ENCODE results near the gene DNAH8.
A peak's percentile ranks its signal among the peaks of the same experiment; 100 is the strongest.

DNAH8 gene

GRCh38 chr6:38715016-38715689 is at the start of gene DNAH8:
Gene DNAH8, plus strand, starts transcription at chr6:38715311. Its CDS starts 7,499 bp downstream, at chr6:38722810.
- Histone ChIP-seq H3K4me1 (ENCODE audit: control insufficient read depth in 1 of 2, insufficient read depth in 2 of 2, low read length in 2 of 2) (peaks cover 0 to 6% of the 10 kb centered on the region in 2 donors), H3K27ac (ENCODE audit: low read length) (no peak within 1 kb of the TSS), H3K4me3 (ENCODE audit: low read depth in 1 of 2, low read length in 2 of 2) (peak within 1 kb of the TSS; percentile 37 to 58), H3K36me3 (ENCODE audit: control insufficient read depth in 1 of 2, insufficient read depth in 2 of 2, low read length in 2 of 2) (no peaks in the 10 kb centered on the region), H3K27me3 (ENCODE audit: low read depth, low read length) (peaks cover 16% of the 10 kb centered on the region), H3K9me3 (ENCODE audit: control insufficient read depth in 1 of 2, low read length in 2 of 2) (no peaks in the 10 kb centered on the region)

DNA sequence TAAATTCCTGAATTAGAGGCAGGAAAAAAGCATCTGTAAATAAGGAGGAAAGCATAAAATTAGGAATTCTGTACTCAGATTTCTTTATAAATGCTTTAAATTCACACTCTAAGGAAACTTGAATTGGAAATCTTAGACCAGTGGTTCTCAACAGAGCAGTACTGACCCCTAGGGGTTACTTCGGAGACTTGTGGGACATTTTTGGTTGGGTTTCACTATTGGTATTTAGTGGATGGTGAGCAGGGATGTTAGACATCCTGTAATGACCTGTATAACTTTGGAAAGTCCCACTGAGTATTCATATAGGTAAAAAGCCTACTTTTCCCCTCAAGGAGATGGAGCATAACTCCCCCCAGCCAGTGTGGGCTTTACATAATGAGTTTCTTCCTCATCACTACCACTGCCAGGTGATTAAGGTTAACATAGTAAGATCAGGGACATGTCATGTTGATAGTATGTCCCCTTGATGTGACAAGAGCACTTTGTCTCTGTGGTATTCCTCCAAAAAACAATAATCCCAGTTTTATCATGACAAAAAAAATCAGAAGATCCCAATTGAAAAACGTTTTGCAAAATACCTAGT is 43.1 kb upstream of the DNAH8 start:
- Histone ChIP-seq H3K4me3 (ENCODE audit: low read depth in 1 of 2, low read length in 2 of 2) (no peak overlapping the region), H3K27ac (ENCODE audit: low read length) (no peak overlapping the region), H3K27me3 (ENCODE audit: low read depth, low read length) (no peaks in the 10 kb centered on the region), H3K4me1 (ENCODE audit: control insufficient read depth in 1 of 2, insufficient read depth in 2 of 2, low read length in 2 of 2) (no peaks in the 10 kb centered on the region), H3K9me3 (ENCODE audit: control insufficient read depth in 1 of 2, low read length in 2 of 2) (no peaks in the 10 kb centered on the region), H3K36me3 (ENCODE audit: control insufficient read depth in 1 of 2, insufficient read depth in 2 of 2, low read length in 2 of 2) (peaks cover 12 to 13% of the 10 kb centered on the region in 2 donors)

- Histone ChIP-seq H3K9me3 (ENCODE audit: control insufficient read depth in 1 of 2, low read length in 2 of 2) (no peaks in the 10 kb centered on the region), H3K4me3 (ENCODE audit: low read depth in 1 of 2, low read length in 2 of 2) (no peak overlapping the region), H3K4me1 (ENCODE audit: control insufficient read depth in 1 of 2, insufficient read depth in 2 of 2, low read length in 2 of 2) (no peaks in the 10 kb centered on the region), H3K36me3 (ENCODE audit: control insufficient read depth in 1 of 2, insufficient read depth in 2 of 2, low read length in 2 of 2) (peaks cover 15 to 24% of the 10 kb centered on the region in 2 donors), H3K27ac (ENCODE audit: low read length) (no peak overlapping the region), H3K27me3 (ENCODE audit: low read depth, low read length) (no peaks in the 10 kb centered on the region)
Measured at GRCh38 chr6:38673397-38674165, 41.5 kb upstream of the DNAH8 start.

DNA sequence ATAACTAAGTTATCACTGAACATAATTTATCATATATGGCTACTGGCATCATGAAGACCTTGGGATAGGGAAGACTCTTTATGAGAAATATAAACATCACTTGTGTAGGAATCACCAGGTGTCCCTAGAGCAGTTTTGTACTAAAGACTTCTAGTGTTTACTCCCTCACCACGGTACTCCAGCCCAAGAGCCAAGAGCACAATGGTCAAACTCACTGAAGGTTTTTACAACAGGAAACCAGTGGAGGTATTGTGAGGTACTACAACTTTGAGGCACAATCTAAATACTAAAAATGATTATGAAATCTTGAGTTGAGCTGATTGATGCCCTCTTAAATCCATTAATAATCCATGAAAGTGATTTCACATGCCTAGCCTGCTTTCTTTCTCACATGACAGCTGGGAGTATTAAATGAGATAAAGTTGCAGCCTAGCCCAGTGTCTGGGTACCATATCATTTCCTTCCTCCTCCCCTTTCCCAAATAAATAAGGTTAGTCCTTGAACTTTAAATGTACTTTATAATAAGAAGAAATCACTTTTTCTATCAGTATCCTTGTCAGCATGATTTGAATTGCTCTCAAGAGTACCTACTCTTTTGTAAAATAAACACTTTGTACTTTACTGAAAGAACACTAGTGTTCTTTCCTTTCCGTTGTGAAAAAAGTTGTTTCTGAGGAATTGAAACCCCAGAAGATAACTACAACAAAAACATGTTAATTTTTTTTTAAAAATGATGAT is 38.7 kb upstream of the DNAH8 start:
- Histone ChIP-seq H3K9me3 (ENCODE audit: control insufficient read depth in 1 of 2, low read length in 2 of 2) (no peaks in the 10 kb centered on the region), H3K36me3 (ENCODE audit: control insufficient read depth in 1 of 2, insufficient read depth in 2 of 2, low read length in 2 of 2) (peaks cover 15 to 37% of the 10 kb centered on the region in 2 donors), H3K4me3 (ENCODE audit: low read depth in 1 of 2, low read length in 2 of 2) (no peak overlapping the region), H3K27ac (ENCODE audit: low read length) (no peak overlapping the region), H3K27me3 (ENCODE audit: low read depth, low read length) (no peaks in the 10 kb centered on the region), H3K4me1 (ENCODE audit: control insufficient read depth in 1 of 2, insufficient read depth in 2 of 2, low read length in 2 of 2) (no peaks in the 10 kb centered on the region)

DNA sequence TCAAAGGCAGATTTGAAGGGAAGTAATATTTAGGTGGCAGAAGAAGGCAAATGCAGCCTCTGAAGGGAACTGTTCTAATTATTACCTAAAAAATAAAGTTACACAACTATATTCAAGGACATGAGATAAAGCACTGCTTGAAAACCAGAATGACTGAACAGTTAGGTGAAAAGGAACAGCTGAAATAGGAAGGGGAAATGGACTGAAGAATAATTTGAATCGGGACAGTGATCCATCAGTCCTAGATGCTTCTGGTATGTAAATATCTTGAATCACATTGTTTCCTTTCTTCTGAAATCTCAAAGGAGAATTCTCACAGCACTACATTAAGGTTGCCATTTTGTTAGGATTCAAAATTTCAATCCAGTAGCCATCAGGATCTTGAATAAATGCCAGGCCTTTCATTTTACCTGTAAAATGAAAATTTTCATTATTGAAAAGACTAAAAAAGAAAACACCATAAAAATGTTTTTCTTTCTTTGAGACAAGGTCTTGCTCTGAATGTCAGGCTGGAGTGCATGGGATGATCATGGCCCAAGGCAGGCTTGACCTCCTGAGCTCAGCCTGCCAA is 38.1 kb upstream of the DNAH8 start:
- no peaks in the 10 kb centered on the region for H3K9me3 ChIP-seq (ENCODE audit: control insufficient read depth in 1 of 2, low read length in 2 of 2)
- H3K36me3 ChIP-seq (ENCODE audit: control insufficient read depth in 1 of 2, insufficient read depth in 2 of 2, low read length in 2 of 2), result peaks cover 19 to 40% of the 10 kb centered on the region in 2 donors
- H3K4me3 ChIP-seq (ENCODE audit: low read depth in 1 of 2, low read length in 2 of 2), result no peak overlapping the region
- no peaks in the 10 kb centered on the region for H3K27me3 ChIP-seq (ENCODE audit: low read depth, low read length)
- no peak overlapping the region for H3K27ac ChIP-seq (ENCODE audit: low read length)
- no peaks in the 10 kb centered on the region for H3K4me1 ChIP-seq (ENCODE audit: control insufficient read depth in 1 of 2, insufficient read depth in 2 of 2, low read length in 2 of 2)

DNA sequence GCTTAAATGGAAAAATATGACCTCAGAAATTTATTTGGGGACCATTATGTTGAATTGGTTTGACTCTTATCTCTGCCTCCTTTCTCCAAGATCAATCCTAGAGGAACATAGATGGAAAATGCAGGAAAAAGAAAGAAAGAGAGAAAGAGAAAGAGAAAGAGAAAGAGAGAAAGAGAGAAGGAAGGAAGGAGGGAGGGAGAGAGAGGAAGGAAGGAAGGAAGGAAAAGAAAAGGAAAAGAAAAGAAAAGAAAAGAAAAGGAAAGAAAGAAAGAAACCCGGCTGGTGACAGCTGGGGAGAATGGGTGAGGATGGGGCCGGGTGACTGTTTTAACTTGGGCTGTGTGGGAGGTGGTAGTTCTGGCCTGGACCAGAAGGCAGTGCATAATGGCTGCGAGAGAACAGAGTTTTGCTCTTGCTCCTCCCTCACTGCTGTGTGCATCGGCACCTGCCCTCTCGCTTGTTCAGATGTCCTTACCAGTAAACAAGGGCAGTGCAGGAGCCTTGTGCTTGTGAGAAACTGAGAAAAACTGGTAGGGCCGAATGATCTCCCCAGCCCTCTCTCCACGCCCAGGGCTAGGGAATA is 36.8 kb upstream of the DNAH8 start:
- H3K9me3 ChIP-seq (ENCODE audit: control insufficient read depth in 1 of 2, low read length in 2 of 2), result no peaks in the 10 kb centered on the region
- no peaks in the 10 kb centered on the region for H3K4me1 ChIP-seq (ENCODE audit: control insufficient read depth in 1 of 2, insufficient read depth in 2 of 2, low read length in 2 of 2)
- no peak overlapping the region for H3K4me3 ChIP-seq (ENCODE audit: low read depth in 1 of 2, low read length in 2 of 2)
- H3K27me3 ChIP-seq (ENCODE audit: low read depth, low read length), result no peaks in the 10 kb centered on the region
- no peak overlapping the region for H3K27ac ChIP-seq (ENCODE audit: low read length)
- H3K36me3 ChIP-seq (ENCODE audit: control insufficient read depth in 1 of 2, insufficient read depth in 2 of 2, low read length in 2 of 2), result peaks cover 19 to 50% of the 10 kb centered on the region in 2 donors

- Histone ChIP-seq H3K27ac (ENCODE audit: low read length) (no peak overlapping the region), H3K4me1 (ENCODE audit: control insufficient read depth in 1 of 2, insufficient read depth in 2 of 2, low read length in 2 of 2) (no peaks in the 10 kb centered on the region), H3K4me3 (ENCODE audit: low read depth in 1 of 2, low read length in 2 of 2) (no peak overlapping the region), H3K36me3 (ENCODE audit: control insufficient read depth in 1 of 2, insufficient read depth in 2 of 2, low read length in 2 of 2) (peaks cover 19 to 48% of the 10 kb centered on the region in 2 donors), H3K9me3 (ENCODE audit: control insufficient read depth in 1 of 2, low read length in 2 of 2) (no peaks in the 10 kb centered on the region), H3K27me3 (ENCODE audit: low read depth, low read length) (no peaks in the 10 kb centered on the region)
Measured at GRCh38 chr6:38679668-38680067, 35.4 kb upstream of the DNAH8 start.

DNA sequence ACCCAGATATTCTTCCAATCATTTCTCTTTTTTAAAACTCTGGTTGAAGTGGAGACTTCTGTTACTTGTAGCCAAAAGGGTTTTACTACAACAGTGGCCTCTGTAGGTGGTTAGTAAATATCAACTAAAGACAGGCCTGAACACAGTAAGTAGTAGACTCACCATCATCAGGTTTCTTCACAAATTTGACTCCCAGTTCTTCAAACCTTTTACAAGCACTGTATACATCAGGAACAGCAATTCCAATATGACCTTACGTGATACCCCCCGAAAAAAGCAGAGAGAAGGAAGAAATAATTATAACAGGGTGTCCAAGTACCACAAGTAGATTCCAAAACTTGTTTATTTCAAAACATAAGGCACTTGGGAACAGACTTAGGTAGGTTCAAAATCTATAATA is 33.3 kb upstream of the DNAH8 start:
- Histone ChIP-seq H3K9me3 (ENCODE audit: control insufficient read depth in 1 of 2, low read length in 2 of 2) (no peaks in the 10 kb centered on the region), H3K27me3 (ENCODE audit: low read depth, low read length) (no peaks in the 10 kb centered on the region), H3K27ac (ENCODE audit: low read length) (no peak overlapping the region), H3K36me3 (ENCODE audit: control insufficient read depth in 1 of 2, insufficient read depth in 2 of 2, low read length in 2 of 2) (peaks cover 8 to 41% of the 10 kb centered on the region in 2 donors), H3K4me1 (ENCODE audit: control insufficient read depth in 1 of 2, insufficient read depth in 2 of 2, low read length in 2 of 2) (no peaks in the 10 kb centered on the region), H3K4me3 (ENCODE audit: low read depth in 1 of 2, low read length in 2 of 2) (no peak overlapping the region)

DNA sequence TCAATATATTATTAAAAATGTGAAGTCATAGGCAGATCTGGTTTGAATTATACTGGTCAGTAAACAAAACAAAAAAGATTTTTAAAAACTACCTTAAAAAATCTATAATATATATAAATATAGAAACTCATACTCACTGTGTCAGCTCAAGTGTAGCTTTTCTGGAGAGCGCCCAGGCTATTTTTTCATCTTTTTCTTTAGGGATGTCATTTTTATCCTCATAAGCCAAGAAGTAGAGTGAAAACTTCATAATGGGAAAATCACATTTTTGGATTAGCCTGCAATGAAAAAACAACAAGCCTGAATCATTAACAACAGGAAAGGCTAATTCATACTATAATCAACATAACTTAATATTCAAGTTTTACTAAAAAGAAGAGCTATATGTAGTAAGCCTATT is 30.9 kb upstream of the DNAH8 start:
- no peaks in the 10 kb centered on the region for H3K27me3 ChIP-seq (ENCODE audit: low read depth, low read length)
- peaks cover 0 to 3% of the 10 kb centered on the region in 2 donors for H3K4me1 ChIP-seq (ENCODE audit: control insufficient read depth in 1 of 2, insufficient read depth in 2 of 2, low read length in 2 of 2)
- H3K27ac ChIP-seq (ENCODE audit: low read length), result no peak overlapping the region
- no peak overlapping the region for H3K4me3 ChIP-seq (ENCODE audit: low read depth in 1 of 2, low read length in 2 of 2)
- H3K9me3 ChIP-seq (ENCODE audit: control insufficient read depth in 1 of 2, low read length in 2 of 2), result no peaks in the 10 kb centered on the region
- peaks cover 3 to 24% of the 10 kb centered on the region in 2 donors for H3K36me3 ChIP-seq (ENCODE audit: control insufficient read depth in 1 of 2, insufficient read depth in 2 of 2, low read length in 2 of 2)

DNA sequence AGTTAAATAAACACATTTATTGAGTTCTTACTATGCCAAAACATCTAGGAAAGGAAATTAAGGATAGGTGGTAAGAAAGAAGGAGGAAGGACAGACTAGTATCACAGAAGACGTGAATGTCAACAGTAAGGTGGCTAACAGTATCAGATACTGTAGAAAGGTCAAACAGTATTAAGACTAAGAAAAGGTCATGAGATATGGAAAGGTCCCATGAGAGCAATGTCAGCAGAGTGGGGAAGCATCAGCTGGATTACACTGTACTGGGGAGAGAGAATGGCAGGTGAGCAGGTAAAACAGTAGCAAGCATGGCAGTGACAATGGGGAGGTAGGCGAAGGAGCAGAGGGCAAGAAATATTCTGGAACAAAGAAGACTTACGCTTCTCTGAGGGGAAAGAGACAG is 30.2 kb upstream of the DNAH8 start:
- Histone ChIP-seq H3K36me3 (ENCODE audit: control insufficient read depth in 1 of 2, insufficient read depth in 2 of 2, low read length in 2 of 2) (peaks cover 3 to 17% of the 10 kb centered on the region in 2 donors), H3K4me1 (ENCODE audit: control insufficient read depth in 1 of 2, insufficient read depth in 2 of 2, low read length in 2 of 2) (peaks cover 0 to 3% of the 10 kb centered on the region in 2 donors), H3K4me3 (ENCODE audit: low read depth in 1 of 2, low read length in 2 of 2) (no peak overlapping the region), H3K27me3 (ENCODE audit: low read depth, low read length) (no peaks in the 10 kb centered on the region), H3K27ac (ENCODE audit: low read length) (no peak overlapping the region), H3K9me3 (ENCODE audit: control insufficient read depth in 1 of 2, low read length in 2 of 2) (no peaks in the 10 kb centered on the region)

Data from muscle layer of duodenum (tissue), 2 donors.